ENCODE results near the gene ABCG8. TPM values are rescaled to one million over a fixed set of nuclear protein-coding genes. Genes with fewer than 3 reads are reported as not detected.

The ABCG8 gene
- polyA plus RNA-seq, 1 of the 3 experiments (the other 2 are of a cell fraction) = not detected

DNA sequence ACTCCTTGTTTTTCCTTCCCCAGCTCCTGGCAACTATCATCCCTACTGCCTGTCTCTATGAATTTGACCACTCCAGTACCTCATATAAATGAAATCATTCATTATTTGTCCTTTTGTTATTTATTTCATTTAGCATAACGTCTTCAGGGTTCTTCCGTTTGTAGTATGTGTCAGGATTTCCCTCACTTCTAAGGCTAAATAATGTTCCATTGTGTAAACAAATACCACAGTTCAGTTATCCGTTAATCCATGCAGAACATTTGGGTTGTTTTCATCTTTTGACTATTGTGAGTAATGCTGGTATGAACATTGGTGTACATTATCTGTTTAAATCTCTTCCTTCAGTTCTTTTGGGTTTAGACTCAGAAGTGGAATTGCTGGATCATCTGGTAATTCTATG, 46.1 kb upstream of the ABCG8 start:
- no peaks in the 10 kb centered on the region for H4K20me1 ChIP-seq (ENCODE audit: insufficient read depth)
- peaks cover 29 to 60% of the 10 kb centered on the region in 2 experiments for H3K36me3 ChIP-seq (replicated peaks in 1 of 2; ENCODE audit: control insufficient read depth in 1 of 2, insufficient read depth in 2 of 2, low read length in 1 of 2)
- no peak overlapping the region for H3K4me3 ChIP-seq (ENCODE audit: low read depth in 2 of 2, low read length in 1 of 2)
- no peaks in the 10 kb centered on the region for H3K9me2 ChIP-seq
- no peak overlapping the region for H3K9ac ChIP-seq
- WGBS (ENCODE audit: low lambda C conversion rate) = 90% methylated on average over 3 of the region's 3 CpGs
- no peak for DNase-seq
- no peak overlapping the region for H2AFZ ChIP-seq (ENCODE audit: low read depth)
- H3K79me2 ChIP-seq (ENCODE audit: insufficient read depth) = no peaks in the 10 kb centered on the region
- H3F3A ChIP-seq (replicated peaks; ENCODE audit: insufficient read depth) = peaks cover 3% of the 10 kb centered on the region
- H3K27me3 ChIP-seq (ENCODE audit: insufficient read depth) = no peaks in the 10 kb centered on the region
- H3K4me2 ChIP-seq = no peak overlapping the region
- ChIA-PET CTCF (interaction anchor here (0.7 to 1.1 kb wide), 2 partner anchors 12 to 58 kb away, joined by 3 read pairs; no protein-coding TSS in a partner anchor), POLR2A (no interaction called here)
- no peak overlapping the region for H3K27ac ChIP-seq (ENCODE audit: low read depth in 2 of 2, low read length in 1 of 2)
- H3K4me1 ChIP-seq (ENCODE audit: control insufficient read depth in 1 of 2, insufficient read depth in 2 of 2, low read depth in 1 of 2, low read length in 1 of 2) = no peaks in the 10 kb centered on the region
- TF ChIP-seq TAF1 (IDR thresholded peaks at IDR 0.05; ENCODE audit: borderline replicate concordance, low read depth, low read length) (no peak), CHD2 (IDR thresholded peaks at IDR 0.05; ENCODE audit: low read length, partially characterized antibody) (no peak), SMC3 (IDR thresholded peaks at IDR 0.05; ENCODE audit: low read depth, low read length) (no peak)
- TF ChIP-seq, protein P1, sequence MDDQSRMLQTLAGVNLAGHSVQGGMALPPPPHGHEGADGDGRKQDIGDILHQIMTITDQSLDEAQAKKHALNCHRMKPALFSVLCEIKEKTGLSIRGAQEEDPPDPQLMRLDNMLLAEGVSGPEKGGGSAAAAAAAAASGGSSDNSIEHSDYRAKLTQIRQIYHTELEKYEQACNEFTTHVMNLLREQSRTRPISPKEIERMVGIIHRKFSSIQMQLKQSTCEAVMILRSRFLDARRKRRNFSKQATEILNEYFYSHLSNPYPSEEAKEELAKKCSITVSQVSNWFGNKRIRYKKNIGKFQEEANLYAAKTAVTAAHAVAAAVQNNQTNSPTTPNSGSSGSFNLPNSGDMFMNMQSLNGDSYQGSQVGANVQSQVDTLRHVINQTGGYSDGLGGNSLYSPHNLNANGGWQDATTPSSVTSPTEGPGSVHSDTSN (IDR thresholded peaks at IDR 0.05) = no peak
- no peaks in the 10 kb centered on the region for H3K9me3 ChIP-seq

GRCh38 chr2:43794956-43795355, 43.8 kb upstream of the ABCG8 start:
- ChIA-PET CTCF (no interaction called here), POLR2A (no interaction called here)
- H3K4me3 ChIP-seq (ENCODE audit: low read depth in 2 of 2, low read length in 1 of 2) = no peak overlapping the region
- H3K79me2 ChIP-seq (ENCODE audit: insufficient read depth) = no peaks in the 10 kb centered on the region
- H3F3A ChIP-seq (replicated peaks; ENCODE audit: insufficient read depth) = no peaks in the 10 kb centered on the region
- H2AFZ ChIP-seq (ENCODE audit: low read depth) = no peak overlapping the region
- H3K9me3 ChIP-seq = no peaks in the 10 kb centered on the region
- no peaks in the 10 kb centered on the region for H3K4me1 ChIP-seq (ENCODE audit: control insufficient read depth in 1 of 2, insufficient read depth in 2 of 2, low read depth in 1 of 2, low read length in 1 of 2)
- H3K9me2 ChIP-seq = no peaks in the 10 kb centered on the region
- no peak for TF ChIP-seq FOXM1 (IDR thresholded peaks at IDR 0.05; ENCODE audit: low read depth)
- TF ChIP-seq EP300 (IDR thresholded peaks at IDR 0.05; ENCODE audit: borderline replicate concordance in 1 of 2, low read depth in 1 of 2, low read length in 1 of 2) = no peak
- DNase-seq = no peak
- H3K27me3 ChIP-seq (ENCODE audit: insufficient read depth) = no peaks in the 10 kb centered on the region
- 94% methylated on average over 9 of the region's 9 CpGs for WGBS (ENCODE audit: low lambda C conversion rate)
- H3K9ac ChIP-seq = no peak overlapping the region
- no peaks in the 10 kb centered on the region for H4K20me1 ChIP-seq (ENCODE audit: insufficient read depth)
- H3K36me3 ChIP-seq (replicated peaks in 1 of 2; ENCODE audit: control insufficient read depth in 1 of 2, insufficient read depth in 2 of 2, low read length in 1 of 2) = peaks cover 24 to 44% of the 10 kb centered on the region in 2 experiments
- no peak overlapping the region for H3K27ac ChIP-seq (ENCODE audit: low read depth in 2 of 2, low read length in 1 of 2)
- no peak overlapping the region for H3K4me2 ChIP-seq

DNA sequence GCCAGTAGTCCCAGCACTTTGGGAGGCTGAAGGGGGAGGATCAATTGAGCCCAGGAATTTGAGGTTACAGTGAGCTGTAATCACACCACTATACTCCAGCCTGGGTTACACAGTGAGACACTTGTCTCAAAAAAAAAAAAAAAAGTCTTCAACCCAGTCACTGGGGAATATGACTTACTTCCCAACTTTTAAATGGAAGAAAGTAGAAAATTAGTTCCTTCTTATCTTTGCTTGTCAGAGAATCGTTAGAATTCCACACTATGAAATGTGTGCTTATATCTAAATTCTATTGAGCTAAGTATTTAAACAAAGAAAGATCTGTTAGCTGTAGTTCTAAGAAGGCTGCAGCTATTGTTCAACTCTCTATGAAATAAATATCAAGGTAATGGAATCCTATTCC, 42.6 kb upstream of the ABCG8 start:
- H3K27me3 ChIP-seq (ENCODE audit: insufficient read depth) = no peaks in the 10 kb centered on the region
- TF ChIP-seq RCOR1 (IDR thresholded peaks at IDR 0.05; ENCODE audit: low read length) = no peak
- no peak for TF ChIP-seq MXI1 (IDR thresholded peaks at IDR 0.05; ENCODE audit: low read depth, low read length)
- no peak for TF ChIP-seq NFIC (IDR thresholded peaks at IDR 0.05; ENCODE audit: borderline replicate concordance)
- TF ChIP-seq EP300 (IDR thresholded peaks at IDR 0.05; ENCODE audit: borderline replicate concordance in 1 of 2, low read depth in 1 of 2, low read length in 1 of 2) = no peak
- no peak for TF ChIP-seq EZH2phosphoT487 (IDR thresholded peaks at IDR 0.05; ENCODE audit: borderline replicate concordance, low read depth)
- TF ChIP-seq FOXM1 (IDR thresholded peaks at IDR 0.05; ENCODE audit: low read depth) = no peak
- TF ChIP-seq, protein P1 (IDR thresholded peaks at IDR 0.05) = no peak
- TF ChIP-seq JUND (IDR thresholded peaks at IDR 0.05) = no peak
- TF ChIP-seq TAF1 (IDR thresholded peaks at IDR 0.05; ENCODE audit: borderline replicate concordance, low read depth, low read length) = no peak
- TF ChIP-seq GATA2 (CRISPR knock-in tag; IDR thresholded peaks at IDR 0.05) = no peak
- TF ChIP-seq FOSL2 (IDR thresholded peaks at IDR 0.05; ENCODE audit: borderline replicate concordance, low read depth) = no peak
- TF ChIP-seq IRF3 (IDR thresholded peaks at IDR 0.05; ENCODE audit: low read depth, low read length) = no peak
- H3K4me2 ChIP-seq = no peak overlapping the region
- ChIA-PET CTCF (interaction anchor here (0.6 to 1.1 kb wide), 3 partner anchors 11 to 448 kb away, joined by 3 to 4 read pairs (median 3); no protein-coding TSS in a partner anchor), POLR2A (interaction anchor here (0.6 kb wide), 1 partner anchor 215 kb away, joined by 3 read pairs; no protein-coding TSS in a partner anchor)
- no peaks in the 10 kb centered on the region for H3K9me3 ChIP-seq
- H2AFZ ChIP-seq (ENCODE audit: low read depth) = no peak overlapping the region
- no peak overlapping the region for H3K27ac ChIP-seq (ENCODE audit: low read depth in 2 of 2, low read length in 1 of 2)
- no peaks in the 10 kb centered on the region for H3K9me2 ChIP-seq
- H3K9ac ChIP-seq = no peak overlapping the region
- H3K4me1 ChIP-seq (ENCODE audit: control insufficient read depth in 1 of 2, insufficient read depth in 2 of 2, low read depth in 1 of 2, low read length in 1 of 2) = no peaks in the 10 kb centered on the region
- H3K36me3 ChIP-seq (replicated peaks in 1 of 2; ENCODE audit: control insufficient read depth in 1 of 2, insufficient read depth in 2 of 2, low read length in 1 of 2) = peaks cover 18 to 34% of the 10 kb centered on the region in 2 experiments
- WGBS (ENCODE audit: low lambda C conversion rate) = 83% methylated on average over 1 of the region's 1 CpG
- H4K20me1 ChIP-seq (ENCODE audit: insufficient read depth) = no peaks in the 10 kb centered on the region
- H3F3A ChIP-seq (replicated peaks; ENCODE audit: insufficient read depth) = no peaks in the 10 kb centered on the region
- DNase-seq = no peak
- no peaks in the 10 kb centered on the region for H3K79me2 ChIP-seq (ENCODE audit: insufficient read depth)
- H3K4me3 ChIP-seq (ENCODE audit: low read depth in 2 of 2, low read length in 1 of 2) = no peak overlapping the region
